ENCODE measurements around the gene GPSM1.

The GPSM1 gene

GRCh38 chr9:136327304-136327974 lies at the start of gene GPSM1:
GPSM1 (plus strand) TSS chr9:136327539; CDS start chr9:136327696, 157 bp downstream.
- peak in 1 of 2 donors; percentile 12 for DNase-seq

GRCh38 chr9:136277746-136278145 lies 49.6 kb upstream of the GPSM1 start:
- DNase-seq = no peak

GRCh38 chr9:136278221-136278620 lies 49.1 kb upstream of the GPSM1 start:
- DNase-seq = no peak

- DNase-seq = no peak
These were observed 48.4 kb upstream of the GPSM1 start for GRCh38 chr9:136278894-136279293.

GRCh38 chr9:136279471-136279870 lies 47.9 kb upstream of the GPSM1 start:
- DNase-seq = no peak

- DNase-seq = no peak
These were observed 46.6 kb upstream of the GPSM1 start for GRCh38 chr9:136280535-136281315.

GRCh38 chr9:136281421-136282271 lies 45.7 kb upstream of the GPSM1 start:
- no peak for DNase-seq

- DNase-seq = no peak
These were observed 45.0 kb upstream of the GPSM1 start for GRCh38 chr9:136282272-136282861.

- peak; percentile 17 to 18 for DNase-seq
These were observed 43.8 kb upstream of the GPSM1 start for GRCh38 chr9:136283291-136284235.

GRCh38 chr9:136284311-136284710 lies 43.0 kb upstream of the GPSM1 start:
- no peak for DNase-seq

- DNase-seq = no peak
These were observed 42.4 kb upstream of the GPSM1 start for GRCh38 chr9:136284951-136285350.

- no peak for DNase-seq
These were observed 41.6 kb upstream of the GPSM1 start for GRCh38 chr9:136285501-136286358.

- DNase-seq = no peak
These were observed 40.9 kb upstream of the GPSM1 start for GRCh38 chr9:136286359-136286986.

- DNase-seq = no peak
These were observed 40.4 kb upstream of the GPSM1 start for GRCh38 chr9:136286987-136287379.

- DNase-seq = no peak
These were observed 39.2 kb upstream of the GPSM1 start for GRCh38 chr9:136287960-136288753.

GRCh38 chr9:136289651-136290507 lies 37.5 kb upstream of the GPSM1 start:
- no peak for DNase-seq

GRCh38 chr9:136290508-136291000 lies 36.8 kb upstream of the GPSM1 start:
- DNase-seq = no peak

- DNase-seq = no peak
These were observed 35.9 kb upstream of the GPSM1 start for GRCh38 chr9:136291306-136292025.
